Measurements from ENCODE around the gene EME1. TPM values are rescaled to one million over a fixed set of nuclear protein-coding genes. Genes with fewer than 3 reads are reported as not detected.
"Not testable (repeated sequence)": the region's sequence is repeated elsewhere in the genome, so short reads cannot be mapped to it uniquely, and the experiment has no call there.

The EME1 gene
- total RNA-seq, 1 donor from 2014 or later = 2.4 TPM

- no peak for ATAC-seq
These were observed 21.7 kb downstream of the EME1 start for GRCh38 chr17:50394711-50395110.

GRCh38 chr17:50396261-50397110, 23.5 kb downstream of the EME1 start:
- peak; percentile 83 for ATAC-seq

- peak; percentile 97 for ATAC-seq
These were observed 24.3 kb downstream of the EME1 start, which contains the start of gene LRRC59 for GRCh38 chr17:50397111-50397918. TSS of gene LRRC59 (minus strand) at chr17:50397523. CDS start at chr17:50397317, 206 bp downstream.

GRCh38 chr17:50397919-50398285, 24.9 kb downstream of the EME1 start:
- no peak for ATAC-seq

GRCh38 chr17:50398672-50399071, 25.6 kb downstream of the EME1 start:
- ATAC-seq = not testable (repeated sequence)

GRCh38 chr17:50399591-50399990, 26.6 kb downstream of the EME1 start:
- ATAC-seq = not testable (repeated sequence)

- ATAC-seq = not testable (repeated sequence)
These were observed 32.3 kb downstream of the EME1 start for GRCh38 chr17:50405351-50405750.

GRCh38 chr17:50406578-50406977, 33.5 kb downstream of the EME1 start:
- ATAC-seq = no peak

GRCh38 chr17:50407921-50408320, 34.9 kb downstream of the EME1 start:
- ATAC-seq = no peak

GRCh38 chr17:50412188-50412732, 39.2 kb downstream of the EME1 start:
- no peak for ATAC-seq

- no peak for ATAC-seq
These were observed 41.8 kb downstream of the EME1 start for GRCh38 chr17:50414808-50415207.

GRCh38 chr17:50419577-50419976, 46.5 kb downstream of the EME1 start:
- ATAC-seq = not testable (repeated sequence)

- ATAC-seq = peak; percentile 25
These were observed 47.5 kb downstream of the EME1 start for GRCh38 chr17:50420419-50421112.

GRCh38 chr17:50421308-50422051, 48.5 kb downstream of the EME1 start:
- no peak for ATAC-seq

GRCh38 chr17:50422738-50423137, 49.7 kb downstream of the EME1 start:
- no peak for ATAC-seq

GRCh38 chr17:50423553-50424159, 50.6 kb downstream of the EME1 start:
- ATAC-seq = peak; percentile 24

- ATAC-seq = no peak
These were observed 51.4 kb downstream of the EME1 start for GRCh38 chr17:50424246-50424995.

- no peak for ATAC-seq
These were observed 52.1 kb downstream of the EME1 start for GRCh38 chr17:50424996-50425681.

- peak; percentile 72 for ATAC-seq
These were observed 52.8 kb downstream of the EME1 start, which contains the start of gene ACSF2 for GRCh38 chr17:50425682-50426471. TSS of gene ACSF2 (plus strand) at chr17:50426218. CDS start at chr17:50426262, 44 bp downstream.
